Hematopoietic multipotent progenitor cell treated with erythropoietin and hydrocortisone succinate and interleukin-3 and kit ligand, for 6 days (in vitro differentiated cells): ENCODE data around the gene RHOJ.
"Not testable (repeated sequence)": the region's sequence is repeated elsewhere in the genome, so short reads cannot be mapped to it uniquely, and the experiment has no call there.

Experiments
- DNase-seq: peaks from one replicate; pipeline ENCODE4 v3.0.0-alpha.2; 2015

The RHOJ gene

DNA sequence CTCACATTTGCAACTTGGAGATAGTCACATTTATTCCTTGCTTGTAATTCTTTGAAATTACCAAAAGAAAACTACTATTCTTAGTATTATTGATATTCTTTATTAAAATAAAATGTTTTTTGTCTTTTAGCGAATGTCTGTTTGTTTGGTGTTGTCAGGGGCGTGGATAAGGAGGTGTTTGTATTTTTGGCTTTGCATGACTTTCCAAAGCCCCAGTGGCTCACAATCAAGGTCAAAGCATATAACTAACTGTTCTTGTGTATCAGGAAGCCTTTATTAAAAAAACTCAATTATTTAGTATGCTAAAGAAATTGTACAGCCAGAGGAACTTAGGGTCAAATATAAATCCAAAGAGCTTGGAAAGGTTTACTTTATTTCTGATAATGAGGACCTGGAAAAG lies 96.6 kb downstream of the RHOJ start:
- no peak for DNase-seq

DNA sequence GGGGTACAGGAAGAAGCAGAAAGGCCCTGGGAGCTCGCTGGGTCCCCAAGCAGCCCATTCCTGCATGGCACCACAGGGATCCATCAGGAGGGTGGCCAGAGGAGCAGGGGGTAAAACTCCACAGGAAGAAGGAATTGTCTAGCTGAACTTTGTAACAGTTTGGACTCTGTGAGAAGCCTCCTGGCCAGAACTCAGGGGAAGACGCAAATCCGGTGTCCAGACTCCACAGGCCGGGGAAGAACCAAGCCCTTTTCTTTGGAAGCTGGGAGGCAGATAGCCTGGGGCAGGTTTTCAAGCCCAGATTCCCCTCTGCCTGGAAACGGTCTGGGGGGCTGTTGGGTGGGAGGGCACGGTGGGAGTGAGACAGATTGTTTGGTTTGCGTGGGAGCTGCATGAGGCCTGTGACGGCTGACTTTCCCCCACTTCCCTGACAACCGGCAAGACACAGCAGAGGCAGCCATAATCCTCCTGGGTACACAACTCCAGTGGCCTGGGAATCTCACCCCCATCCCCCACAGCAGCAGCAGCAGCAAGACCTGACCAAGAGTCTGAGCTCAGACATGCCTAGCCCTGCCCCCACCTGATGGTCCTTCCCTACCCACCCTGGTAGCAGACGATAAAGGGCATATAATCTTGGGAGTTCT lies 97.8 kb downstream of the RHOJ start:
- no peak for DNase-seq

DNA sequence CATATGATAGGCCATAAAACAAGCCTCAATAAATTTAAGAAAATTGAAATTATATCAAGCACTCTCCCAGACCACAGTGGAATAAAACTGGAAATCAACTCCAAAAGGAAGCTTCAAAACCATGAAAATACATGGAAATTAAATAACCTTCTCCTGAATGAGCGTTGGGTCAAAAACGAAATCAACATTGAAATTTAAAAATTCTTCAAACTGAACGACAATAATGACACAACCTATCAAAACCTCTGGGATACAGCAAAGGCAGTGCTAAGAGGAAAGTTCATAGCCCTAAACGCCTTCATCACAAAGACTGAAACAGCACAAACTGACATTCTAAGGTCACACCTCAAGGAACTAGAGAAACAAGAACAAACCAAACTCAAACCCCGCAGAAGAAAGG lies 100.2 kb downstream of the RHOJ start:
- DNase-seq = not testable (repeated sequence)

DNA sequence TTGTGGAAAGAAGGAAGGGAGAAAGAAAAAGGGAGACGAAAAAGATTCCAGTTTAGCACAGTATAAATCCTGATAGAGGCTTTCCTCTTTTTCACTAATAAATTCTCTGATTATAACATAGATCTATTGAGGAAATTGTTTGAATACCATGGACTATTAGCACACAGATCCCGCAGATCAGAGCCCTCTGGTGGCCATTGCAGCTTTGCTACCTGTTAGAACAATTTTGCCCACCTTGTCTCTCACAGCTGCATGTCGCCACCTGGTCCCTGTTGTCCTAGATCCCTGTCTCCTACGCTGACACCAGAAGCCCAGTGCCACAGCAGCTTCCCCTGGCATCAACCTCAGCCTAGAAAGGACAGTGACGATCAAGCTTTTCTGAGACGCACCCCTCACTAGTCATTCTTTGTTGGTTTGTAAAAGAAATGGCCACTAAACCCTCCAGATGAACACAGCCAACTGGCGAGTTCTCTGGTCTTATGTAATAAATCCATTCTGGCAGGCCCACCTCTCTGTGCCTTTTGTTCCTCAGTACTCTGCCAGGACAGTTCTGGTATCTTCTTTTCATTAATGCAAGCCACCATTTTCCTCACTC lies 104.6 kb downstream of the RHOJ start:
- DNase-seq = peak; percentile 20

DNA sequence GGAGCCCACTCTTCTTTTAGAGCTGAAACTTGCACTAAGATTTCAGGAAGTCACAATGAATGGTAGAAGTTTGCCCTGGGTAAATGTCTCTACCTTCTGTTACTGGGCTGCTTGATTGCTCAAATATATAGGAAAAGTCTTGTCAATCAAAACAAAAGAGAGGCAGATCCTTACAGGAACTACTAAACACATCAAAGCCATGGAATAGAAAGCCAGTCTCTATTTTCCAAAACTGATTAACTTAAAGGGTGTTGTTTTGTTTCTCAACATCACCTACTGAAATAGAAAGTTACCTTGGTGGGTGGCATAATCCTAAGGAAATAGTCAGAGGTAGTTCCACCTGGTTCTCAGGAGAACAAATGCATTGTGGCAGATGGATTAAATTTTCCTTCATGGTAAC lies 114.6 kb downstream of the RHOJ start, which contains the start of gene GPHB5:
GPHB5 (minus strand) TSS at position 101 of the 400 bp plus-strand sequence. CDS start 1,086 bp downstream, outside the sequence.
- DNase-seq = no peak

DNA sequence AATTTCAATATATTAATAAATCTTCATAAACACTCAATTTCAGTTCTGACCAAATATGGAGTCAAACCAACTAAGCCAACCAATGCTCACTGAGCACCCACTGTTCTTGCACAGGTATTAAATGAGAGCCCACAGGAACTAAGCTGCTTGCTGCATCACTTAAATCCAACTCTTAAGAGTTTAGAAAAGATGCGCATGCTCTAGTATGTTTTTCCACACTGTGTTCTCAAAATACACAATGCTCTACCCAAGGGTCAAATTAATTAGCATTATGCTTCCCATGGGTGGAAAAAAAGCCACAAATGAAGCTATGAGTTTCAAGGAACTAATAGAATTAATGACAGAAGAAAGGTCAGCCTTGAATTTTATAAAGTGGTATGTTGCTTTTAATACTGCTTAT lies 118.2 kb downstream of the RHOJ start:
- DNase-seq = no peak

DNA sequence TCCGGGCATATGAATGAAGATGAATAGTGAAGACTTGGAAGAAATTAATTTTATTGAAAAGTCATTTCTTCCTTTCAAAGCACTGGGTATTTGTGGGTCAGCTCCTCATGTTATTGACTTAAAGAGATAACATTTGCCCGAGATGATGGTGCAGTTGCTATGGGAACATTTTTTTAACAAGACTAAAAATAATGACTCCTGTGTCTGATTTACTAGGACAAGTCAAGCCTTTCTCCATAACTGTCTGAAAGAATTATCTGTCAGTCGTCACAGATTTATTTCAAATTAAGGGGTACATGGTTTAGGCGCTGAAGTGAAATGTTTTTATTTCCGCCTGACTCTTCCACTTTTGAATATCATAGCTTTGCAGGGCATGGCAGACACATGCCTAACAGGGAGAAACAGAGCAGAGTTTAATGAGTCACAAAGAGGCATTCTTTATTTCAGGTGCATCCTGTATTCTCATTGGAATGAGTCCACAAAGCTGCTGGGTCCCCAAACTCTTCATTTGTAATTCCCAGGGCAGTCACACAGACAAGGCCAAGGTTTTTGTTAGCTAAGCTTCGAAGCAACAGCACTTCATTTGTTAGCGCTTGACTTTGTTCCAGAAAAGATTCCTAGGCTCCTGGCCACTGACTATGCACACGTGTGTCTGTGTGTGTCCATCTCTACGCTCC lies 118.8 kb downstream of the RHOJ start:
- DNase-seq = no peak

DNA sequence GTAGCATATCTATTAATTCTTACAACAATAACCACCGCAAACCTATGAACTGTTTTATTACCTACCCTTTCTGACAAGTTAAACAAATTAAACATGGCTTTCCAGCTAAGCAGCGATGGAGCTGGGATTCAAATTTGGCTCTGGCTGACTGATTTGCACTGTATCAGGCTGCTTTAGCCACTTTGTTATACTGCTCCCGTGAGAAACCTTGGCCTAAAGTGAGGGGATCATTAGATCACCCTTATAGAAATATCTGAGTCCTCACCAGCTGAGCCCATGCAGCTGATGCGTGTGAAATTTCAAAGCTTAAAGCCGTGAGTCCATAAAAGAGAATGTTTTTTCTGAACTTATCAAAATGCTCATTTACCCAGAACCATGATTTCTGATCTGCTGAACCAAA lies 122.6 kb downstream of the RHOJ start:
- DNase-seq = no peak

DNA sequence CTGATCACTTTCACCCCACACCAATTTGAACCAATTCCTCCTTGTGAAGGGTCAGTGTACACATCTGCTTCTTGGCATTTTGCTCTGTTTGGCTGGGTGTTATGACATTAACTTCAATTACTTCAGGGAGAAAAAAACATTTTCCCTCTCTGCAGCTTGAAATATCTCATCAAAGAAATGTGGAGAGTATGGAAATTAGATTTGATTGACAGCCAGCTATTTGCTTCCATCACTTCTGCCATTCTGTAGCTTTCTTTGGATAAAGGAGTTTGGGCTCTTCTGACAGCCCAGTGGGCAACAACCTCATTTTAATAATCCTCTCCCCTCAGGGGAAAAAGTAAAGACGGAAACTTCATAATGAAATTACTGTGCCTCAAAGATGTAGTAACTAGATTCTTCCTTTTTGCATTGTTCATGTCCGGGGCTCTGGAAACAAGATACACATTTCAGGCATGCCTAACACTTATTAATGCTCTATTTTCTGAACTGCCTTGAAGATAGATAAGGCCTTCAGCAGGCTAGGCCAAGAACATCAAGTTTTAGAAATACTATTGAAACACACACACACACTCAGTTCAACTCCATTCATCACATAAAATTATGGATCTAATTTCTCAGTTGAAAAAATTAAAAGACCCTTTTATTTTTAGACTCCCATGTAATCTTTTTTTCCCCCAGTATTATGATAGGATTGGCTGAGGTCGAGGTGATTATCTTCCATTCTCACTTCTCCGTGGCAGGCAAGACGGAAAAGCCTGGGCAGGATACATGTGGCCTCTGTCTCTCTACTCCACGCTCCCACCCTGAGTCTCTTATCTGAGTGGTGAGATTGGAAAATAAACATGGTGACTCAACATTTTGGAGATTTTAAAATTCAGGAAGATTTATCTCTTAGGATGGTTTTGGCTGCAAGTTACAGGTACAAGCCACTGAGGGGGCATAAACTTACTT lies 124.8 kb downstream of the RHOJ start:
- DNase-seq = no peak

DNA sequence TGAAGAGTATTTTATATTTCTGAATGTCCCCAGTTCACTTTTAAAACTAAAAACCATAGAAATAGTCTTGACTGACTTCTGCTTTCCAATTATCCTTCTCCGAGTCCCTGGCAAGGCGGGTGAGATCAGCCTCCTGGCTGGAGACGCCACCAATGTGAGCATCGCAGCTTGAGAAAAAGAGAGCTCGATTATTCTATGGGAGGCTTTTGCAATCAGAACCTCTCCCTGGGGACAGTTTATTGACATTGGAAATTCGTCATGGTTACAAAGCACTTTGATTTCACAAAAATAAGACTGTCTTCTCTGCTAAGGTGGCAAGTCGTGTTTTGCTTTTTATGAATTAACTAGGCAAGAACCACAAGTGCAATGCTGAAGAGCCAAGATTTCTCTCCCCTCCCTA lies 138.1 kb downstream of the RHOJ start:
- DNase-seq = no peak
